Prostate gland (tissue), 2 donors: ENCODE results near the gene UBE2D2. TPM values are rescaled to one million over a fixed set of nuclear protein-coding genes. Genes with fewer than 3 reads are reported as not detected.

Experiments
- DNase-seq: peaks from one replicate; pipeline ENCODE4 v3.0.0-alpha.2; 2019; ENCODE audit warnings: low spot score
- H3K27ac ChIP-seq, 2 donors: fragments of 200-600 bp; sonication (generic); 2 replicates each; pipeline ENCODE4 v1.5.1; 2017 to 2019
- H3K27me3 ChIP-seq: fragments of 200-600 bp; sonication (generic); replicated peaks from 2 replicates; pipeline ENCODE4 v1.5.1; 2019; ENCODE audit not compliant: insufficient read depth
- H3K36me3 ChIP-seq, 2 donors: fragments of 200-600 bp; sonication (generic); 1 replicate in 1 of 2; 2 replicates in 1 of 2; pipeline versions ENCODE4 v1.5.1 to v1.8.1; 2017 to 2019
- H3K4me1 ChIP-seq: fragments of 200-600 bp; sonication (generic); replicated peaks from 2 replicates; pipeline ENCODE4 v1.5.1; 2019
- H3K4me3 ChIP-seq, 2 donors: fragments of 200-600 bp; sonication (generic); 2 replicates each; pipeline ENCODE4 v1.5.1; 2017 to 2019
- H3K9me3 ChIP-seq: fragments of 200-600 bp; sonication (generic); 2 replicates; pipeline ENCODE4 v1.5.1; 2017
- CTCF ChIP-seq, 4 experiments: fragments of 200-600 bp in 2 of 4; fragments of 450-650 bp in 2 of 4; sonication (generic) in 2 of 4; IDR thresholded peaks; 1 replicate in 3 of 4; 2 replicates in 1 of 4; pipeline ENCODE4 v1.5.1; 2016 to 2019; ENCODE audit warnings: antibody characterized with exemption in 4 of 4, mild to moderate bottlenecking in 2 of 4, moderate library complexity in 2 of 4
- POLR2A ChIP-seq: fragments of 450-650 bp; IDR thresholded peaks from one replicate; pipeline ENCODE4 v1.6.1; 2016; ENCODE audit warnings: antibody characterized with exemption, mild to moderate bottlenecking
- POLR2AphosphoS5 ChIP-seq: sonication (generic); formaldehyde crosslinking; IDR thresholded peaks from one replicate; pipeline ENCODE4 v1.6.1; 2017; ENCODE audit warnings: antibody characterized with exemption
- WGBS: methylation state at CpG from one replicate; pipeline ENCODE4 v1.1.5; 2018; 5-methylcytosine and 5-hydroxymethylcytosine counted together
- intact Hi-C: fragments of 100-400 bp; cut with DNase I; formaldehyde crosslinking; loops from one replicate; pipeline ENCODE4 v1.14.2; 2022
- total RNA-seq, 2 donors: library from RNA; depleted of rRNA; stranded (reverse); fragments of >200 nt; gene quantifications; one replicate each; pipeline ENCODE4 v1.1.0, GENCODE V29; 2016

The UBE2D2 gene
- total RNA-seq, 2 donors from 2014 or later: 90.3 to 96.3 TPM

GRCh38 chr5:139642891-139643871 is 82.0 kb downstream of the UBE2D2 start:
- peak; percentile 84 for DNase-seq
- Histone ChIP-seq H3K9me3 (no peaks in the 10 kb centered on the region), H3K36me3 (no peaks in the 10 kb centered on the region), H3K4me3 (no peak overlapping the region), H3K27ac (peak overlapping the region; percentile 80 to 86), H3K4me1 (peaks cover 28% of the 10 kb centered on the region), H3K27me3 (no peaks in the 10 kb centered on the region)
- TF ChIP-seq POLR2AphosphoS5: peak; percentile 79
- TF ChIP-seq CTCF (IDR thresholded peaks at IDR 0.05): no peak
- WGBS: 35% methylated on average over 16 of the region's 16 CpGs
- intact Hi-C loops: no loop called here

- intact Hi-C loops: no loop called here
- no peaks in the 10 kb centered on the region for H3K36me3 ChIP-seq
- DNase-seq: no peak
- H3K27me3 ChIP-seq: no peaks in the 10 kb centered on the region
- TF ChIP-seq POLR2AphosphoS5: no peak
- no peak for TF ChIP-seq POLR2A
- TF ChIP-seq CTCF (IDR thresholded peaks at IDR 0.05): no peak
- no peak overlapping the region for H3K4me3 ChIP-seq
- H3K4me1 ChIP-seq: peaks cover 19% of the 10 kb centered on the region
- peak overlapping the region; percentile 80 to 86 for H3K27ac ChIP-seq
- 83% methylated on average over 5 of the region's 5 CpGs for WGBS
- H3K9me3 ChIP-seq: no peaks in the 10 kb centered on the region
Measured at GRCh38 chr5:139644001-139644456, 82.9 kb downstream of the UBE2D2 start.

- H3K27me3 ChIP-seq: no peaks in the 10 kb centered on the region
- no peak for DNase-seq
- no peak overlapping the region for H3K4me3 ChIP-seq
- intact Hi-C loops: no loop called here
- TF ChIP-seq POLR2A: no peak
- no peak for TF ChIP-seq CTCF (IDR thresholded peaks at IDR 0.05)
- TF ChIP-seq POLR2AphosphoS5: no peak
- H3K9me3 ChIP-seq: no peaks in the 10 kb centered on the region
- 94% methylated on average over 3 of the region's 3 CpGs for WGBS
- H3K4me1 ChIP-seq: peaks cover 15% of the 10 kb centered on the region
- no peak overlapping the region for H3K27ac ChIP-seq
- H3K36me3 ChIP-seq: no peaks in the 10 kb centered on the region
Measured at GRCh38 chr5:139644646-139645429, 83.7 kb downstream of the UBE2D2 start.

- WGBS: 78% methylated on average over 3 of the region's 3 CpGs
- TF ChIP-seq CTCF (IDR thresholded peaks at IDR 0.05) (no peak), POLR2A (no peak)
- Histone ChIP-seq H3K36me3 (no peaks in the 10 kb centered on the region), H3K4me1 (peaks cover 16% of the 10 kb centered on the region), H3K4me3 (no peak overlapping the region), H3K9me3 (no peaks in the 10 kb centered on the region), H3K27ac (no peak overlapping the region), H3K27me3 (no peaks in the 10 kb centered on the region)
- intact Hi-C loops: no loop called here
- no peak for DNase-seq
Measured at GRCh38 chr5:139645430-139645871, 84.3 kb downstream of the UBE2D2 start.
